GM19468 (cell line): ENCODE results near the gene PRDM8.
"Not testable (repeated sequence)": the region's sequence is repeated elsewhere in the genome, so short reads cannot be mapped to it uniquely, and the experiment has no call there.

Experiments used
- ATAC-seq: cut with Tn5 transposase; IDR thresholded peaks from one replicate; pipeline ENCODE4 v1.9.1; 2021; ENCODE audit warnings: mild to moderate bottlenecking, moderate library complexity, moderate number of reproducible peaks; ENCODE audit not compliant: unreplicated experiment; ENCODE audit errors: extremely low read depth

The PRDM8 gene

GRCh38 chr4:80219301-80220025 is 22.2 kb downstream of the PRDM8 start:
- no peak for ATAC-seq

- no peak for ATAC-seq
Observed at GRCh38 chr4:80220711-80221110, 23.4 kb downstream of the PRDM8 start.

GRCh38 chr4:80221161-80221560 is 23.9 kb downstream of the PRDM8 start:
- no peak for ATAC-seq

- no peak for ATAC-seq
Observed at GRCh38 chr4:80225595-80225994, 28.3 kb downstream of the PRDM8 start.

GRCh38 chr4:80226094-80226493 is 28.8 kb downstream of the PRDM8 start:
- ATAC-seq = no peak

GRCh38 chr4:80228460-80228859 is 31.2 kb downstream of the PRDM8 start:
- ATAC-seq = no peak

- ATAC-seq = no peak
Observed at GRCh38 chr4:80229128-80229527, 31.8 kb downstream of the PRDM8 start.

GRCh38 chr4:80229590-80229989 is 32.3 kb downstream of the PRDM8 start:
- peak; percentile 53 for ATAC-seq

GRCh38 chr4:80231180-80231579 is 33.9 kb downstream of the PRDM8 start:
- no peak for ATAC-seq

- no peak for ATAC-seq
Observed at GRCh38 chr4:80232707-80233370, 35.5 kb downstream of the PRDM8 start.

GRCh38 chr4:80233390-80233789 is 36.1 kb downstream of the PRDM8 start:
- no peak for ATAC-seq

GRCh38 chr4:80235451-80235850 is 38.1 kb downstream of the PRDM8 start:
- ATAC-seq = no peak

- ATAC-seq = no peak
Observed at GRCh38 chr4:80237992-80238391, 40.7 kb downstream of the PRDM8 start.

GRCh38 chr4:80239480-80240150 is 42.3 kb downstream of the PRDM8 start:
- no peak for ATAC-seq

- no peak for ATAC-seq
Observed at GRCh38 chr4:80240976-80241375, 43.7 kb downstream of the PRDM8 start.

- no peak for ATAC-seq
Observed at GRCh38 chr4:80243274-80244018, 46.1 kb downstream of the PRDM8 start.

- not testable (repeated sequence) for ATAC-seq
Observed at GRCh38 chr4:80247484-80247883, 50.2 kb downstream of the PRDM8 start.

GRCh38 chr4:80249144-80249543 is 51.8 kb downstream of the PRDM8 start:
- no peak for ATAC-seq

- no peak for ATAC-seq
Observed at GRCh38 chr4:80252427-80252826, 55.1 kb downstream of the PRDM8 start.

- ATAC-seq = no peak
Observed at GRCh38 chr4:80252953-80253352, 55.6 kb downstream of the PRDM8 start.

GRCh38 chr4:80253510-80253909 is 56.2 kb downstream of the PRDM8 start:
- ATAC-seq = no peak
